NOMO-1 treated with dmso at 0.1 percent for 144 hours (cell line): ENCODE results near the gene JHY.
A peak's percentile ranks its signal among the peaks of the same experiment; 100 is the strongest.

Experiments used
- DNase-seq: peaks from one replicate; lab custom pipeline; 2025; ENCODE audit not compliant: unreplicated experiment; lab: John Stamatoyannopoulos, UW

The JHY gene

DNA sequence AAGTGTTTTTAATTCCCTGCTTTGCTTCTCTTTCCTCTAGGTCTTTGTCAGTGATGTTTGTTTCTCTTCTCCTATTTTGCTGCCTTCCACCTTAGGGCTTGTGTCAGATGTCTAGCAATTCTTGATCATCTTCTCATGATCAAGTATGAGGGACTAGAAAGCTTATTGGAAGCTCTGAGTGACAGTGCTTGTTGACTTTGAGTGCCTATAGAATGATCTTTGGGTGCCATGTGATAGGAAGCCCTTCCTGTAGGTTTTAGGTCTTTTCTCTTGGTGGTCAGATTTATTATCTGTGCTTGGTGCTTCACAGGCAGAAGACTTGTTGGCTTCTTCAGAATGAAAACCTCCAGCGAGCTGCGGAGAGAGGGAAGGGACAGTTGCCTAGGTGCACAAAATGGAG lies 56.0 kb downstream of the JHY start:
- no peak for DNase-seq

DNA sequence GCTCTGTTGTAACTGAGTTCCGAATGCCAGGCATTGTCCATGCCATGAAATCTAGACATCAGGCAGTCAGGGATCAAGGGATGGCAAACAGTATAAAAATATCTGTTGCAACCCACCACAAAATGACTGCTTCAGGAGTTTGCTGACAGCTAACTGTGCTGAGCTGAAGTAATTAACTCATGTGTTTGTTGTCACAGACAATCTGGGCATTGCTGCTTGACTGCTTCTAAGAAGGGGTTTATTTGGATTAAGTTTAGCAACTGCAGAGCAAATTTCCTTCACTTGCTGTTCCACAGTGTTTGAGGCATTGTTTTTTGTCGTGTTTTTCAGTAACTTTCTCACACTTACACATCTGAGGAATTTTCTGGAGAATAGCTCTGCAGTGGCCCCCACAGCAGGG lies 68.7 kb downstream of the JHY start:
- no peak for DNase-seq

GRCh38 chr11:122954455-122954854 lies 71.9 kb downstream of the JHY start:
- no peak for DNase-seq

GRCh38 chr11:122963961-122964360 lies 81.4 kb downstream of the JHY start:
- no peak for DNase-seq

DNA sequence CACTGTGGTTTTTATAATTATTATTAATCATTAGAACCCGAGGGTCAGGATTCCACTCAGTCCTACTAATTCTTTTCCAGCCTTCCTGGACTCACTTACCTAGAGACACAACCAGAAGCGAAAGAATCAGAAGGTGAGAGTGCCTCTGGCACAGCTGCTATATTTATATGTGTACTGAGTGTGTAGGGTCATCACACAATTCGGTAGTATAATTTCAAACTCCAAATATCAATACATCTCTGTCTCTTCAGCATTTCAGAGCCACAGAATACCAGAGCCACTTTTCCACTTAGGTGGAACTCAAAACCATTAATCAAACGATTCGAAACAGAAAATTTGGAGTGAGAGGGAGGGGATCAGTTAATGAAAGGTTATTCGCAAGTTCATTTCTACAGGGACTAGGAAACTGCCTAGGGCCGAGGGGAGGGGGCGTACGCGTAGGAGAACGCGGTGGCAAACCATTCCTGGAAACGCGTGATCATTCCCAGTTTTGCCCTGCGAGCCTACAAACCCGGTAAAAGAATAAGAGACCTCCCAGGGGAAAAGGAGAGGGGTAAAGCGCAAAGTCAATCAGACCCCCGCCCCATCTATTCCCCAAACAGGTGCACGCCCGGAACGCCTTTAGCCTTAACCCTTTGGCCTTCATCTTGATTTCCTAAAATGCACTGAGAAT lies 93.6 kb downstream of the JHY start:
- no peak for DNase-seq

DNA sequence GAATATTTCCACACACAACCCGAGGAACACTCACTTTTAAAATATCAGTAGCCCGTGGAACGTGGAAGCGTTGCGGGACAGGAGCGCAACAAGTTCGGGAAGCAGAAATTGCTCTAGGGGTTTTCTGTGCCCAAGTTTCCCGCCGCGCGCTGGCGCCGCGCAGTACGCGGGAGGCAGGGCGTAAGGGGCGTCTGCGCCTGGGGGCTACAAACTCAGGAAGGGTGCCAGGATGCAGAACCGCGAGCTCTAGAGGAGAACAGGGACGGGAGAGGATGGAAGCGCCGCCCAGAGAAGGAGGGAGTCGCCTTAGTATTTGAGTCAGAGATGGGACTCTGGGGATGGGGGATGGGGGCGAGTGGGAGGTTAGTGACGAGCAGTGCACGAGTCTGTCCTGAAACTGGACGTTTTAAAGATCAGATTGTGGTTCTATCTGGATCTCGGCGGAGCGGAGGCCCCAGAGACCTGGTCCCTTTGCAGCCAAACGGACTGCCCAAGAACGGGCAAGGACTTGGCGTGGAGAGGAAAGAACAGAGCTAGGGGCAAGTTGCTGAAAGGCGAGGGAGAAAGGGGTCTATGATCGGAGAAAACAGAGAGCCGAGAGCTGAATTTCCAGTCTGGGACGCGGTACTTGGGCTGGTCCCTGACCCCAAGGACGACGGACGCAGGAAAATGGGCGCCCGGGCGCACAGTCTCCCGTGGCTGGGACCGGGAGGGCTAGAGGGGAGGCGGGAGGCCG lies 94.3 kb downstream of the JHY start:
- no peak for DNase-seq

- no peak for DNase-seq
These were observed 95.1 kb downstream of the JHY start for GRCh38 chr11:122977470-122978298.

- no peak for DNase-seq
These were observed 95.7 kb downstream of the JHY start for GRCh38 chr11:122978299-122978620.

- DNase-seq, result no peak
These were observed 96.7 kb downstream of the JHY start for GRCh38 chr11:122979103-122979814.

DNA sequence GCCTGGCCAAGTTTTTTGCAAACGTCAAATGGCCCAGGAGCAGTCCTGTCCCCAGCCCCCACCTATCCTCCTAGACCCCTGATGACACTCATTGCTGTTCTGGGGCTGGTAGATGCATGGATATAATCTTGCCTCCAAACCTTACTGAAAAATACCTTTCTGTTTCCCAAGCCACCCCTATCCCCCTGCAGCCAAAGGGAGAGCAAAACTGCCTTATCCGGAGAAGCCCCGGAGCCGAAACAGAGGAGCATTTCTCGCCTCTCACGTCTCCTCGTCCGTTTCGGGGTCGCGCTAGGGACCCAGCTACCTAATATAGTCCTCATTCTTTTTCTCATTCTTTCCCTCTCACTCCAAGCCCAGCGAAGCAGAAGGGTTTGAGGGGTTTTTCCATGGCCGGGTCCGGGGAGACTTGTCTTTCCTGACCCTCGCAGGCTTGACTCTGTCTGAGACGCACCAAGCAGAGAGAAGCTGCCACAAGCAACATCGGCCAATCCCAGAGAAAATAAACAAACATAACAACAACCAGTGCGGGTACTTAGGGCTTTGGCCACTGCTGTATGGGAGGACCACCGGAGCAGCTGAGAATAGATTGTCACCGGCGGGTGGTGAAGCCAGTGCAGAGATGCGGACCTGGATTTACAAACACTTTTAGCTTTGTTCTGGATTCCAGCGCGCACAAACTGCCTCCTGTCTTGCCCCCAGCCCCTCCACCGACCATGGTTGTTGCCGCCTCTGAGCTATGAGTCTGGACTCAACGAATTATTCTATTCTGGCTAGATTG lies 97.4 kb downstream of the JHY start:
- DNase-seq, result no peak

DNA sequence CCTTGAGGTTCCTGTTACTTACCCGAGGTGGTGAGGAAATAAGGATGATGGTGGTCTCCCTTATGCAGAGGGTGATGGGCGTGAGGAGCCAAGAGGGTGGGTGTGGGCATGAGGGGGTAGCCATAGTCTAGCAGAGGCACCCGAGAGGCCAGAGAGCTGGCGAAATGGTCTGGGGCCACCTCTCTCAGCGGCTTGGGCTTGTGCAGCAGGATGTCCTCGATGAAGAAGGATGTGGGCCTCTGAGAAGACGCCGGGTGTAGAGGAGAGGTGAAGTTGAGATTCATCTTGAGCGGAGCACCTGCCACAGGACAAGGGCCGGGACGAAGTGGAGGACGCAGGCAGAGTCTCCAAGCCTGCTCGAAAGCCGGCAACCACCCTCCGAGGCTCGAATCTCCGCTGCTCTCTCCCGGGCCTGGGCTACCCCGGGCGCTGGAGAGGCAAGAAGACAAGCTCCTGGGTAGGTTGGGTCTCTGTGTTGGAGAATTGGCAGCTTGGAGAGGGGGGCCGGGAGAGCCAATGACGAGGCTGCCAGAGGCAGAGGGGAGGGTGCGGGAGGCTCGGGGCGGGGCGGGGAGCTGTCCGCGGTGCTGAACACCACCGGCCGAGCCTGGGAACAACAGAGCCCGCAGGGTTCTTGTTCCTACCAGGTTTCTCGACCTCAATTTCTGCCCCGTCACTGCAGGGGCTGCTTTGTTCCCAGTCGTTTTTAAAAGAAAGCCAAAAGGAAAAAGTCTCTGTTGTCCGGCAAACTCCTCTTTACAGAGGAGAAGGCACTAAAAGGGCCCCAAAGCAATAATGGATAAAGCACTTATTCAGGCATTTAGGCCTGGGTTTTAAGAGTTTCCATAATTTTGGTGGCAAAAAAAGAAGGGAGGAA lies 99.1 kb downstream of the JHY start, which contains the start of gene BSX:
Gene BSX (minus strand): TSS at position 447 of the 877 bp plus-strand sequence. CDS start 163 bp downstream, at position 284.
- DNase-seq, result peak; percentile 40

DNA sequence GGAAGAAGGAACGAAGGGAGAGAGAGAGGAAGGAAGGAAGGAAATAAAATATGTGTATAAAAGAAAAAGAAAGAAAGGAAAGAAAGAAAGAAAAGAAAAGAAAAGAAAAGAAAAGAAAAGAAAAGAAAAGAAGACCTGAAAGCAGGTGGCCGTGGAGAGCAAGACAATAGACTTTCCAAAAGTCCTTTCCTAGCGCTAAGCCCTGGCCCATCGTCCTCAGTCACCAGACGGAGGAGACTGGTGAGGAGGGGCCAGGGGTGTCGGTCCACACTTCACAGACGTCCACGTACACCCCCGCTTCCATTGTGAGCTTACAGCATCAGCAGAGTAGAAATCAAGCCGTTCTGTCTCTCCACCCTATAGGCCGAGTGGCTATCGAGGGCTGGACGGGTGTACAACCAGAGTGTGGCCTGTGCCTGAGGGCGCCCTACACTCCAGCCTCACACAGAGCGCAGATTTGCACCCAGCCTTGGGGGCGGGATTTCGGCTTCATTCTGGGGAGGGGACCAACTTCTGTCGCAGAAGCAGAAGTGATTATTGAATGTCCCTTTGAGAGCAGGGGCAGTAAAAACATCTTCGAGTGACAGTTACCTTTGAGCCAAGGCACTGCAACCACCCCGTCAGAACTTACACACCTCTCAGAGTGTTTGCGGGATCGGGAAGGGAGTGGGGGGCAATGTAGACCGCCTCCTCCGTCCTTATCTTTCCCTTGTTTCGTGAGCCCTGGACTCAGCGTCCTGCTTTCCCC lies 101.1 kb downstream of the JHY start:
- DNase-seq, result no peak

- no peak for DNase-seq
These were observed 101.8 kb downstream of the JHY start for GRCh38 chr11:122984186-122985011.

DNA sequence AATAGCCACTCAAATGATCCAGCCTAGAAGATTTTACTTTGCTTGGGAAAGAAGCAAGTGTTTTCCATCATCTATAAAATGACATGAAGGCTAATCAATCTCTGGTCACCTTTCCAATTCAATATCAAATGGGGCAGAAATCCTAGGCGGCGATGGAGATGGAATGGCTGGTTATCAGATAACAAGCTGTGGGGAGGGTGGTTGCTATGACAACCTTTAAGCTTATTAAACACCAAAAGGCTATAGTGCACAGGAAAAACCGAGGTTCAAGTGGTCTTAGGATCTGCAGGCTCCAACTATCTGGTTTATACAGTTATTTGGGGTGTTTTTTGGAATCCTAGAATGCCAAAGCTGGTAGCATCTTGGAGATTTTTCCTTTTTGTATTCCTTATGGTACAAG lies 113.0 kb downstream of the JHY start:
- no peak for DNase-seq

GRCh38 chr11:122998727-122999366 lies 116.3 kb downstream of the JHY start:
- DNase-seq, result no peak

DNA sequence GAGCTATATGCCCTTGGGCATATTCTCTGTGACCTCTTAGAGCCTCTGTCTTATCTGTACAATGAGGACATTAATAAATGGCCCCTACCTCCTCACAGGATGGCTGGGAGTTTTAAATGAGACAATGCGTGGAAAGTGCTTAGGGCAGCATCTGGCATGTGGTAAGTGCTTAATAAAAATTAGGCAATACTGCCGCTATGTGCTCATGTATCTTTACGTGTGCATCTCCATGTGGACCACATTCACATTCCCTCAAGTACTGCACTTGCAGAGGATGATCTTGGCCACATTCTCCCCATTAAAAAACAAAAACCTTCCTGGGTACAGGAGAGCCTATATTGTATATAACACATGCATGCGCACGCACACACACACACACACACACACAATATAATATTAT lies 118.2 kb downstream of the JHY start:
- no peak for DNase-seq

- no peak for DNase-seq
These were observed 124.4 kb downstream of the JHY start for GRCh38 chr11:123006860-123007542.
